AG09309 (cell line): ENCODE results near the gene ECEL1.
A peak's percentile ranks its signal among the peaks of the same experiment; 100 is the strongest.

Source experiments
- DNase-seq: peaks from one replicate; pipeline ENCODE4 v3.0.0-alpha.2; 2010; ENCODE audit warnings: low read depth
- H3K4me3 ChIP-seq: 2 replicates; pipeline ENCODE4 v1.5.1; 2011; ENCODE audit warnings: mild to moderate bottlenecking, low read depth, low read length, moderate library complexity; ENCODE audit not compliant: control insufficient read depth
- TF ChIP-seq, protein P1 (sequence below): IDR thresholded peaks from 2 replicates; pipeline ENCODE4 v1.5.1; 2011; ENCODE audit warnings: mild to moderate bottlenecking, low read depth, low read length, inconsistent platforms; ENCODE audit not compliant: insufficient read depth, control insufficient read depth; ENCODE audit errors: missing control alignments

The ECEL1 gene

DNA sequence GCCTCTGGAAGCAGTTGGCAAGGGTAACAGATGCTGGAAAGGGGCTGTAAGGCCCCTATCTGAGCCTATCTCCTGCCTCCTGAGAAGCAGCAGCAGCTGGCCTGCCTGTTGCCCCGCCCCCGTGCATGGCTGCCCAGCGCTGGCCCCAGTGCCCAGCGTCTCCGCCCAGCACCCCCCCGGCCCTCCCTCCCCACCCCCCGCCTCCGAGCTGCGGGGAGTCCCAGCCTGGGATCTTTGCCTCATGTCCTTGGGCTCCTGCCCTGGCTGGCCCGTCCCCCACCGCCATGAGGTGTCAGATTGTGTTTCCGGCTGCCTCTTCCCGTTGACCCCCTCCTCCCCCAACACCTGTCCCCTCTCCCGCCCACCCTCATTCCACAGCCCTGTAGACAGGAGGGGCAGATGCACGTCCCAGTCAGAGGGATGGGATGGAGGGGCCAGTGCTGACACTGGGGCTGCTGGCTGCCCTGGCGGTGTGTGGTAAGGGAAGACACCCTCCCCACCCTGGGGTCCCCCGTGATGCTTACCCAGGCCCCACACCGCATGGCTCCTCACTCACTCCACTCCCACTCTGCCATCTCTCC is 38.2 kb upstream of the ECEL1 start, which contains the start of gene CHRND:
Gene CHRND (plus strand): TSS at position 370 of the 581 bp plus-strand sequence. CDS start 56 bp downstream, at position 426.
- DNase-seq, result no peak
- H3K4me3 ChIP-seq, result no peak within 1 kb of the TSS
- TF ChIP-seq, protein P1, sequence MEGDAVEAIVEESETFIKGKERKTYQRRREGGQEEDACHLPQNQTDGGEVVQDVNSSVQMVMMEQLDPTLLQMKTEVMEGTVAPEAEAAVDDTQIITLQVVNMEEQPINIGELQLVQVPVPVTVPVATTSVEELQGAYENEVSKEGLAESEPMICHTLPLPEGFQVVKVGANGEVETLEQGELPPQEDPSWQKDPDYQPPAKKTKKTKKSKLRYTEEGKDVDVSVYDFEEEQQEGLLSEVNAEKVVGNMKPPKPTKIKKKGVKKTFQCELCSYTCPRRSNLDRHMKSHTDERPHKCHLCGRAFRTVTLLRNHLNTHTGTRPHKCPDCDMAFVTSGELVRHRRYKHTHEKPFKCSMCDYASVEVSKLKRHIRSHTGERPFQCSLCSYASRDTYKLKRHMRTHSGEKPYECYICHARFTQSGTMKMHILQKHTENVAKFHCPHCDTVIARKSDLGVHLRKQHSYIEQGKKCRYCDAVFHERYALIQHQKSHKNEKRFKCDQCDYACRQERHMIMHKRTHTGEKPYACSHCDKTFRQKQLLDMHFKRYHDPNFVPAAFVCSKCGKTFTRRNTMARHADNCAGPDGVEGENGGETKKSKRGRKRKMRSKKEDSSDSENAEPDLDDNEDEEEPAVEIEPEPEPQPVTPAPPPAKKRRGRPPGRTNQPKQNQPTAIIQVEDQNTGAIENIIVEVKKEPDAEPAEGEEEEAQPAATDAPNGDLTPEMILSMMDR, result no peak

DNA sequence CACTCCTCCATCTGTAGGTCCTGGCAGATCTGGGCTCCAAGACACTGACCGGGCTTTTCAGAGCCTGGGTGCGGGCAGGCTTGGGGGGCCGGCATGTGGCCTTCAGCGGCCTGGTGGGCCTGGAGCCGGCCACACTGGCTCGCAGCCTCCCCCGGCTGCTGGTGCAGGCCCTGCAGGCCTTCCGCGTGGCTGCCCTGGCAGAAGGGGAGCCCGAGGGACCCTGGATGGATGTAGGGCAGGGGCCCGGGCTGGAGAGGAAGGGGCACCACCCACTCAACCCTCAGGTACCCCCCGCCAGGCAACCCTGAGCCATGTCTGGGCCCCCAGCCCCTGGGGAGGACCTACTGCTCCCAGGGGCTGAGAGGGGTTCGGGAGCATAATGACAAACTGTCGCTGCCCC is 37.6 kb upstream of the ECEL1 start:
- no peak for DNase-seq

DNA sequence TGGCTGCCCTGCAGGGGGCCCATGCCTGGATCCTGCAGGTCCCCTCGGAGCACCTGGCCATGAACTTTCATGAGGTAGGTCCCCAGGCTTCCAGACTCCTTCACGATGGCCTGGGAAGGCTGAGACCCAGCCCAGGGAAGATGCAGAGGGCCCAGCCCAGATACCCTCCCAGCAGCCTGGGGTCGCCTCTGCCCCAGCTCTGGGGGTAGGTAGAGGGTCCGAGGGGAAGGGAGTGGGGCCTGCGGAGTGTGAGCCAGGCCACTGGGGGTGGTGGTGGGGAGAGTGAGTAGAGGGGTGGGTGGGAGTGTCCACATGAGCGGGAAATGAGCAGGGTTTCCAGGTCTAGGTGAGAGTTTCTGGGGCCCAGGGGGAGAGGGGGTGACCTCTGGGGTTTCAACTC is 37.1 kb upstream of the ECEL1 start:
- no peak for DNase-seq
- no peak overlapping the region for H3K4me3 ChIP-seq
- TF ChIP-seq, protein P1, result no peak

More for the DNA sequence above, 37.6 kb upstream of the ECEL1 start:
- TF ChIP-seq, protein P1, result no peak
- H3K4me3 ChIP-seq, result no peak overlapping the region

DNA sequence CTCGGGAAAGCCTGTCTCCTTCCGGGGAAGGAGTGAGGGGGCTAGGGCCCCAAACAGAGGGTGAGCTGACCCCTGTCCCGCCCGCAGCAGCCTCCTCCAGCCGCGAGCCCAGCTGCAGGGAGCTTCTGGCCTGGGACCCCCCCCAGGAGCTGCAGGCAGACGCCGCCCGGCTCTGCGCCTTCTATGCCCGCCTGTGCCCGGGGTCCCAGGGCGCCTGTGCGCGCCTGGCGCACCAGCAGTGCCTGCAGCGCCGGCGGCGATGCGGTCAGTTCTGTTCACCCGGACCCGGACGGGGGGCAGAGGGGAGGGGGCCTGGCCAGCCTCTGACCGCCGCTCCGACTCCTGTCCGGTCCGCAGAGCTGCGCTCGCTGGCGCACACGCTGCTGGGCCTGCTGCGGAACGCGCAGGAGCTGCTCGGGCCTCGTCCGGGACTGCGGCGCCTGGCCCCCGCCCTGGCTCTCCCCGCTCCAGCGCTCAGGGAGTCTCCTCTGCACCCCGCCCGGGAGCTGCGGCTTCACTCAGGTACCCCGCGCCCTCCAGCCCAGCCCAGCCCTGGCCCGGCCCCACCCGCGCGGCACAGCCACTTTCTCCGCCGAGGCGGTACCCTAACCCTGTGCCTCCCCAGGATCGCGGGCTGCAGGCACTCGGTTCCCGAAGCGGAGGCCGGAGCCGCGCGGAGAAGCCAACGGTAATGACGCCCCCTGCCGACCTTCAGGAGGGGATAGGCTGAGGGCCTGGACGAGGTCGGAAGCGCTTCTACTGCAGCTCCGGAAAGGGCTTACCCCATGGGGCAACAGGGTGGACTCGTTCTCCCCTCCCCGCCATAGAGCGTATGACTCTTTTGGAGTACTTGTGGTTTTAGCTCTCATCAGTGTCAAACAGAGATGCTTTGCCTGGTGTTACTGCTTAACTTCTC is 36.3 kb upstream of the ECEL1 start:
- TF ChIP-seq, protein P1, result peak; percentile 28
- no peak for DNase-seq
- H3K4me3 ChIP-seq, result no peak overlapping the region

DNA sequence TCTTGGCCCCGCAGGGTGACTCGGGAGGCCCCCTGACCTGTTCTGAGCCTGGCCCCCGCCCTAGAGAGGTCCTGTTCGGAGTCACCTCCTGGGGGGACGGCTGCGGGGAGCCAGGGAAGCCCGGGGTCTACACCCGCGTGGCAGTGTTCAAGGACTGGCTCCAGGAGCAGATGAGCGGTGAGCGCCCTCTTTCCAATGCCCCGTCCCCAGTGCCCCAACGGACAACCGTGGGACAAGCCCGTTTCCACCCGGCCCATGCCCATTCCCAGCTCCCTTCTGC is 35.7 kb upstream of the ECEL1 start:
- DNase-seq, result no peak
- TF ChIP-seq, protein P1, result no peak
- H3K4me3 ChIP-seq, result no peak overlapping the region

DNA sequence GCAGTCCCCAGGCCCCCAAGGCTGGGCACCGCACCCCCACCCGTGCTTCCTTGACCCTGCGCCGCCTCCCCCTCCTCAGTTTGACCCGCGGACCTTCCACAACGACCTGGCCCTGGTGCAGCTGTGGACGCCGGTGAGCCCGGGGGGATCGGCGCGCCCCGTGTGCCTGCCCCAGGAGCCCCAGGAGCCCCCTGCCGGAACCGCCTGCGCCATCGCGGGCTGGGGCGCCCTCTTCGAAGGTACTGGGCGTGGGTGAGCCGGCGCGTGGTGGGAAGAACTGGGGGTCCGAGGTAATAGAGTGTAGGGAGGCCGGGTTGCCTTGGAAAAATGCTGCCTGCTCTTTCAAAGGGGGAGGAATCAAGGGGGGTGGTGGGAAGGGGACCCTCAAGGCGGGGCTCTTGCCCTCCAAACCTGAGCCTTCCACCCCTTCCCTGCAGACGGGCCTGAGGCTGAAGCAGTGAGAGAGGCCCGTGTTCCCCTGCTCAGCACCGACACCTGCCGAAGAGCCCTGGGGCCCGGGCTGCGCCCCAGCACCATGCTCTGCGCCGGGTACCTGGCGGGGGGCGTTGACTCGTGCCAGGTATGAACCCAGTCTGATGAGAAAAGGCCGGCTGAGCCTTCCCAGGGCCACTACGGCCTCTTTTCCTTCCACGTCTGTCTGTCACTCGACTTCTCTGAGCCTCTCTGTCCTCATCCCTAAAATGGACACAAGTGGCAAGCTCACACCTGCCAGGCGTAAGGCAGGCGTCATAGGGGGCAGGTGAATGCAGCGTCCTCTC is 35.2 kb upstream of the ECEL1 start:
- no peak for DNase-seq
- H3K4me3 ChIP-seq, result no peak overlapping the region
- TF ChIP-seq, protein P1, result no peak
